Medulla oblongata (tissue), 1 donor: ENCODE measurements around the gene SLC1A5.
"Not testable (repeated sequence)": the region's sequence is repeated elsewhere in the genome, so short reads cannot be mapped to it uniquely, and the experiment has no call there.

Source experiments
- DNase-seq: peaks from one replicate; pipeline ENCODE4 v3.0.0-alpha.2; 2015; ENCODE audit errors: extremely low spot score

The SLC1A5 gene

DNA sequence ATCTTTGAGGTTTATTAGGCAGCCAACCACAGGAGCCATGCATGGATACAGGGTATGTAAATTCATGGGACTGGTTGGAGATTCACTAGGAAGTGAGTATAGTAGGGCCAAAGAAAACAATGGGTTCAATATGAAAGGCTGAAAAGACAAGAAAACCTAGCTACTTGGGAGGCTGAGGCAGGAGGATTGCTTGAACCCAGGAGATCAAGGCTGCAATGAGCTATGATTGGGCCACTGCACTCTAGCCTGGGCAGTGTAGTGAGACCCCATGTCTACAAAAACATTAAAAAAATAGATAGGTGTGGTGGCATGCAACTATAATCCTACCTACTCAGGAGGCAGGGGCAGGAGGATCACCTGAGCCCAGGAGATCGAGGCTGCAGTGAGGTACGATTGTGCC is 10.3 kb upstream of the SLC1A5 start:
- no peak for DNase-seq

- no peak for DNase-seq
Measured at GRCh38 chr19:46797881-46798280, 9.5 kb upstream of the SLC1A5 start.

- no peak for DNase-seq
Measured at GRCh38 chr19:46791944-46792343, 3.5 kb upstream of the SLC1A5 start.

DNA sequence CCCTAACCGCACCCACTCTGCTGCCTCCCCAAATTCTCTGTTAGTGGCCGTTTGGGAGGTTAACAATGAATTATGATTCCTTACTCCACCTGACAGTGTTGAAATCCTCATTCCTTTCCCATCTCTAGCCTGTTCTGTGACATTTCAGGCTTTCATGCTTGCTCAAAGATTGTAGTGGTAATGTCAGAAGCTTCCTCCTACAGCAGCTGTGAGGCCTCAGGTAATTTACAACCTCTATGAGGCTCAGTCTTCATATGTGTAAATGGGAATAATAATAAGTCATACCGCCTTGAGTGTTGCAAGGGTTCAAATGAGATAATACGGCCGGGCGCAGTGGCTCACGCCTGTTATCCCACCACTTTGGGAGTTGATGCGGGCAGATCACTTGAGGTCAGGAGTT is 977 bp upstream of the SLC1A5 start:
- DNase-seq = no peak

DNA sequence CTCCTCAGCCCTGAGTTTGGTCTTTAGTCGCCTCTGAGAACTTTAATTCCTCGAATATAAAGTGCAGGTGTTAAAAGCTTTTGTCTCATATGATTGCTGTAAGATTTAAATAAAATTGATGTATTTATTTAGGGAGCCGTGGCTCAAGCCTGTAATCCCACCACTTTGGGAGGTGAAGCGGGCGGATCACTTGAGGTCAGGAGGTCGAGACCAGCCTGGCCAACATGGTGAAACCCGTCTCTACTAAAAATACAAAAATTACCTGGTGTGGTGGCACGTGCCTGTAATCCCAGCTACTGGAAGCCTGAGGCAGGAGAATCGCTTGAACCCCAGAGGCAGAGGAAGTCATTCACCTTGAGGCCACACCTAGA is 559 bp upstream of the SLC1A5 start:
- no peak for DNase-seq

- no peak for DNase-seq
Measured at GRCh38 chr19:46787331-46788261, 798 bp downstream of the SLC1A5 start.

DNA sequence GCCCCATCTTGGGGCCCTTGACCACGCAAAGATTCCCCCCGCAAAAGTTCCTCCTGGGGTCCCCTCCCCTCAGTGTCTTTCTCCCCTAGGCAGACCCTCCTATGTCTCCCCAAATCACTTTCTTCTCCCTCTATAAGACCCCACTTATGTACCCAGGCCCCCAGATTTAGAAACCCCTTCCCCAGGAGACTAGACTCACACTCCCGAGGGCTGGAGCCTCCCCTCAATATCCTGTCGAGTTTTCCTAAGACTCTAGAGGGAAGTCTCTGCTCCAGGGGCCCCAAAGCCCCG is 1.4 kb downstream of the SLC1A5 start:
- DNase-seq = peak; percentile 15

DNA sequence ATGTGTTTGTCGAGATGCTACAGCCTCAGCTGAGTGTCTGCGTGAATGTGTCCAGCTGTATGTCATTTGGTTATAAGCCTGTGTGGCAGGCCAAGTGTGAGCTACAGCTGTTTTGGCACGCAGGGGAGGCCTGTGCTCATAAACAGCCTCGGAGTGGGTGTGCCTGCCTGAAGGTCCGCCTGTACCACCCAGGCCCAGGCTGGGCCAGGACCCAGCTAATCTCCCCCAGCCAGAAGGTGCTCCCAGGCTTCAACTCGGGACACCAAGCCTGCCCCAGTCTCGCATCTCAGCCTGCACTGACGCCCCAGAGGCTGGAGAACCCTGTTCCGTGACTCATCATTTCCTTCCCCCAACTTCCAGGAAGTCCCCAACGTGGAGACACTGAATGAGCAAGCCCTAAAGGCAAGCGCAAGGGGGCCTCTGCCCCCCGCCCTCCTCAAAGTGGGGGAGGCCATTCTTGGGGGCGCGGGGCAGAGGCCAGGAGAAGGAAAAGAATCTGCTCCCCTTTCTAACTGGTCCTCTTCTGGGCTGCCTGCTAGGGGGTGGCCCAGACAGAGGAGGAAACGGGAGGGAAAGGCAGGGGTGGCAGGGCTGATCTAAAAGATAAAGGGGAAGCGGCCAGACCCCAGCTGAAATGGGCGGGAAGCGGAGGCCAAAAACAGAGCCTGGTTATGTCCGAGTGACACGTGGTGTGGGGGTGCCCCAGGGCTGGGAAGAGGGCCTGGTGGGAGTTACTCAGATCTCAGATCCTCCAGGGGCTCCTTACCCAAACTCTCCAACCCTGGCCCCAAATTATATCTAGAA is 2.0 kb downstream of the SLC1A5 start:
- DNase-seq = peak; percentile 65

DNA sequence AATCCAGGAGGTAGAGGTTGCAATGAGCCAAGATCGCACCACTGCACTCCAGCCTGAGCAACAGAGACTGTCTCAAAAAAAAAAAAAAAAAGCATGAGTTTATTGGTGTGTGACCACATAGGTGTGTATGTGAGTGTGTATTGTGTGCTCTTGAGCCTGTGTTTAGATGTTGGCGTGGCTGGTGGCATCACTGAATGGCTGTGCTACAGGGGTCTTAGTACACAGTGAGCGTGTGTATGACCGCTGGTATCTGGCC is 2.5 kb downstream of the SLC1A5 start:
- no peak for DNase-seq

DNA sequence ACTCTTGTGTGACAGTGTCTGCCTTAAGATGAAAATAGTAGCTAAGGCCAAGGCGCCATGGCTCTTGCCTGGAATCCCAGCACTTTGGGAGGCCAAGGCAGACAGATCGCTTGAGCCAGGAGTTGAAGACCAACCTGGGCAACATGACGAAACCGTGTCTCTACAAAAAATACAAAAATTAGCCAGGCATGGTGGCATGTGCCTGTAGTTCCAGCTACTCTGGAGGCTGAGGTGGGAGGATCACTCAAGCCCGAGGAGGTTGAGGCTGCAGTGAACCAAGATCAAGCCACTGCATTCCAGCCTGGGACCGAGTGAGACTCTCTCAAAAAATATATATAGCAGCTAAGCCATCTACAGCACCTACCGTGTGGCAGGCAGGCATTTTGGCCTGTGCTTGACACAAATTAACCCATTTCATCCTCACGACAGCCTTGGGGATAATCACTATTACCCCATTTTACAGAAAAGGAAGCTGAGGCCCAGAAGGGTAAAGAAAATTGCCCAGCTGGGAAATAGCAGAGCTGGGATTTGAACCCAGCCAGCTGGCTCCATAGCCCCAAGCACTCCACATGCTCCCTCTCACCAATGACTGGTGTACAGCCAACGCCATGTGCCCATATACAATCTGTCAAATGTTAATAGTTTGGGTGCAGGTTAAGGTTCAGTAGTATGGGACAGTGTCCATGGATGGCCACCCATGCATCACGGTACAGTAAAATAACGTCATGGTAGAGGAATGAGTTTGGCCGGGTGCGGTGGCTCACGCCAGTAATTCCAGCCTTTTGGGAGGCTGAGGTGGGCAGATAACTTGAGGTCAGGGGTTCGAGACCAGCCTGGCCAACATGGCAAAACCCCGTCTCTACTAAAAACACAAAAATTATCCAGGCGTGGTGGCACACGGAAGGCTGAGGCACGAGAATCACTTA is 3.1 kb downstream of the SLC1A5 start:
- DNase-seq = no peak

GRCh38 chr19:46784262-46785053 is 3.9 kb downstream of the SLC1A5 start:
- peak; percentile 17 for DNase-seq

DNA sequence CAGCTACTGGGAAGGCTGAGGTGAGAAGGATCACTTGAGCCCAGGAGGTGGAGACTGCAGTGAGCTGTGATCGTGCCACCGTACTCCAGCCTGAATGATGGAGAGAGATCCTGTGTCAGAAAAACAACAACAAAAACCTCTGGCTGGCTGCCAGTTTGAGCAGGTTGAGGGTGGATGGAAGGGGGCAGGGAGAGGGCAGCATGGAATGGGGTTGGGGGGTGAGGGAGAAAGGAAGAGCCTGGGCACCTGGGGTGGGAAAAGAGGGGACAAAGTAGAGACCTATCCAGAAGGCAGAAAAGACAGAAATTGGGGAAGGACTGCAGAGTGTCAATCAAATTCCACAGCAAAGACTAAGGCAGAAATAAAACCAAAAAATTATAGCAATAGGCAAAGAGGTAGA is 4.7 kb downstream of the SLC1A5 start:
- DNase-seq = no peak

- DNase-seq = no peak
Measured at GRCh38 chr19:46782355-46783019, 5.9 kb downstream of the SLC1A5 start.

- not testable (repeated sequence) for DNase-seq
Measured at GRCh38 chr19:46777956-46778645, 10.3 kb downstream of the SLC1A5 start.

- no peak for DNase-seq
Measured at GRCh38 chr19:46776927-46777911, 11.2 kb downstream of the SLC1A5 start.

DNA sequence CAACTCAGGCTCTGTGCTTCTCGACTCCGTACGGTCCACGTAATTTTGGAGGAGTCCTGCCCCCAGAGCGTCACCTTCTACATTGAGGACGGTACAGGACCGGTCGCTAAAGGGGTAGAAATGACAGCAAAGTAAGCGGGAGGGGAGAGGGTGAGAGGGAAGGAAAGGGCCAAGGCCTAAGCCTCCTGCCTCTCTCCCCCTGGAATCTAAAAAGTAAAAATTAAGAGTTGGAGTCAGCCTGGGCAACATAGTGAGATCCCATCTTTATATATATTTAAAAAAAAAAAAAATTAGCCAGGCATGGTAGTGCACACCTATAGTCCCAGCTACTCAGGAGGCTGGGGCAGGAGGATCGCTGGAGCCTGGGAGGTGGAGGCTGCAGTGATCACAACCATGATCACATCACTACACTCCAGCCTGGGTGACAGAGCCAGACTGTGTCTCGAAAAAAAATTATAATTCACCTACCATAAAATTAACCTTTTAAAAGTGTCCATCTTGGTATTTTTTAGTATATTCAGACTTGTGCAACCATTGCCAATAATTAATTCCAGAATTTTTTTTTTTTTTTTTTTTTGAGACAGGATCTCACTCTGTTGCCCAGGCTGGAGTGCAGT is 12.6 kb downstream of the SLC1A5 start:
- DNase-seq = no peak

GRCh38 chr19:46773018-46773399 is 15.4 kb downstream of the SLC1A5 start:
- no peak for DNase-seq

GRCh38 chr19:46772170-46773017 is 16.0 kb downstream of the SLC1A5 start:
- DNase-seq = no peak
